ENCODE data around the gene VCP.

DNA sequence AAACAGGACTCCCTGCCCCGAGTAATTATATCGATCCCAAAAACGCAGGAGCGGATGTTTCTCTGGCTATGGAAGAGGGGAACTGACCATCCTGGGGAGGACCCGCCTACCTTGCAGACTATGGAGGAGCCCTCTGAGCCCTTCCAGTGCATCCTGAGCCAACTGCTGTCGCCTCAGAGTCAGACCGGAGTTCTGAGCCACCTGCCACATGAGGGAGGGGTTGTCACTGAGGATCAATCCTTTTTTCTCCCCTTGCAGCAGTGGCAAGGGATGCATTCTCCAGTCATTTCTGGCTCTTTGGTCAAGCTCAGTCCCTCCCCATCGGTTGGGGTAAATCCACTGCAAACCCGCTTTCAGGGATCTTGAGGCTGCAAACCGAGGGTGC lies 6.6 kb upstream of the VCP start:
- TF ChIP-seq EP300 (IDR thresholded peaks at IDR 0.05; ENCODE audit: low read length) = no peak
- no peak for TF ChIP-seq ATF7 (IDR thresholded peaks at IDR 0.05)
- no peak for TF ChIP-seq LCOR (CRISPR knock-in tag; IDR thresholded peaks at IDR 0.05)
- no peak for TF ChIP-seq BRD4 (IDR thresholded peaks at IDR 0.05)
- no peak for TF ChIP-seq SMC3 (conservative IDR thresholded peaks at IDR 0.05; ENCODE audit: insufficient read depth, low read depth, low read length)
- TF ChIP-seq, protein P1, sequence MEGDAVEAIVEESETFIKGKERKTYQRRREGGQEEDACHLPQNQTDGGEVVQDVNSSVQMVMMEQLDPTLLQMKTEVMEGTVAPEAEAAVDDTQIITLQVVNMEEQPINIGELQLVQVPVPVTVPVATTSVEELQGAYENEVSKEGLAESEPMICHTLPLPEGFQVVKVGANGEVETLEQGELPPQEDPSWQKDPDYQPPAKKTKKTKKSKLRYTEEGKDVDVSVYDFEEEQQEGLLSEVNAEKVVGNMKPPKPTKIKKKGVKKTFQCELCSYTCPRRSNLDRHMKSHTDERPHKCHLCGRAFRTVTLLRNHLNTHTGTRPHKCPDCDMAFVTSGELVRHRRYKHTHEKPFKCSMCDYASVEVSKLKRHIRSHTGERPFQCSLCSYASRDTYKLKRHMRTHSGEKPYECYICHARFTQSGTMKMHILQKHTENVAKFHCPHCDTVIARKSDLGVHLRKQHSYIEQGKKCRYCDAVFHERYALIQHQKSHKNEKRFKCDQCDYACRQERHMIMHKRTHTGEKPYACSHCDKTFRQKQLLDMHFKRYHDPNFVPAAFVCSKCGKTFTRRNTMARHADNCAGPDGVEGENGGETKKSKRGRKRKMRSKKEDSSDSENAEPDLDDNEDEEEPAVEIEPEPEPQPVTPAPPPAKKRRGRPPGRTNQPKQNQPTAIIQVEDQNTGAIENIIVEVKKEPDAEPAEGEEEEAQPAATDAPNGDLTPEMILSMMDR (IDR thresholded peaks at IDR 0.05 in 2 of 3, conservative IDR thresholded peaks at IDR 0.05 in 1 of 3; ENCODE audit: insufficient read depth in 2 of 3, low read depth in 1 of 3, low read length in 3 of 3) = no peak
- TF ChIP-seq, protein P2, sequence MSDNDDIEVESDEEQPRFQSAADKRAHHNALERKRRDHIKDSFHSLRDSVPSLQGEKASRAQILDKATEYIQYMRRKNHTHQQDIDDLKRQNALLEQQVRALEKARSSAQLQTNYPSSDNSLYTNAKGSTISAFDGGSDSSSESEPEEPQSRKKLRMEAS (CRISPR knock-in tag; IDR thresholded peaks at IDR 0.05) = no peak
- TF ChIP-seq, protein P3, sequence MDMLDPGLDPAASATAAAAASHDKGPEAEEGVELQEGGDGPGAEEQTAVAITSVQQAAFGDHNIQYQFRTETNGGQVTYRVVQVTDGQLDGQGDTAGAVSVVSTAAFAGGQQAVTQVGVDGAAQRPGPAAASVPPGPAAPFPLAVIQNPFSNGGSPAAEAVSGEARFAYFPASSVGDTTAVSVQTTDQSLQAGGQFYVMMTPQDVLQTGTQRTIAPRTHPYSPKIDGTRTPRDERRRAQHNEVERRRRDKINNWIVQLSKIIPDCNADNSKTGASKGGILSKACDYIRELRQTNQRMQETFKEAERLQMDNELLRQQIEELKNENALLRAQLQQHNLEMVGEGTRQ (CRISPR knock-in tag; IDR thresholded peaks at IDR 0.05) = no peak
- TF ChIP-seq, protein P4, sequence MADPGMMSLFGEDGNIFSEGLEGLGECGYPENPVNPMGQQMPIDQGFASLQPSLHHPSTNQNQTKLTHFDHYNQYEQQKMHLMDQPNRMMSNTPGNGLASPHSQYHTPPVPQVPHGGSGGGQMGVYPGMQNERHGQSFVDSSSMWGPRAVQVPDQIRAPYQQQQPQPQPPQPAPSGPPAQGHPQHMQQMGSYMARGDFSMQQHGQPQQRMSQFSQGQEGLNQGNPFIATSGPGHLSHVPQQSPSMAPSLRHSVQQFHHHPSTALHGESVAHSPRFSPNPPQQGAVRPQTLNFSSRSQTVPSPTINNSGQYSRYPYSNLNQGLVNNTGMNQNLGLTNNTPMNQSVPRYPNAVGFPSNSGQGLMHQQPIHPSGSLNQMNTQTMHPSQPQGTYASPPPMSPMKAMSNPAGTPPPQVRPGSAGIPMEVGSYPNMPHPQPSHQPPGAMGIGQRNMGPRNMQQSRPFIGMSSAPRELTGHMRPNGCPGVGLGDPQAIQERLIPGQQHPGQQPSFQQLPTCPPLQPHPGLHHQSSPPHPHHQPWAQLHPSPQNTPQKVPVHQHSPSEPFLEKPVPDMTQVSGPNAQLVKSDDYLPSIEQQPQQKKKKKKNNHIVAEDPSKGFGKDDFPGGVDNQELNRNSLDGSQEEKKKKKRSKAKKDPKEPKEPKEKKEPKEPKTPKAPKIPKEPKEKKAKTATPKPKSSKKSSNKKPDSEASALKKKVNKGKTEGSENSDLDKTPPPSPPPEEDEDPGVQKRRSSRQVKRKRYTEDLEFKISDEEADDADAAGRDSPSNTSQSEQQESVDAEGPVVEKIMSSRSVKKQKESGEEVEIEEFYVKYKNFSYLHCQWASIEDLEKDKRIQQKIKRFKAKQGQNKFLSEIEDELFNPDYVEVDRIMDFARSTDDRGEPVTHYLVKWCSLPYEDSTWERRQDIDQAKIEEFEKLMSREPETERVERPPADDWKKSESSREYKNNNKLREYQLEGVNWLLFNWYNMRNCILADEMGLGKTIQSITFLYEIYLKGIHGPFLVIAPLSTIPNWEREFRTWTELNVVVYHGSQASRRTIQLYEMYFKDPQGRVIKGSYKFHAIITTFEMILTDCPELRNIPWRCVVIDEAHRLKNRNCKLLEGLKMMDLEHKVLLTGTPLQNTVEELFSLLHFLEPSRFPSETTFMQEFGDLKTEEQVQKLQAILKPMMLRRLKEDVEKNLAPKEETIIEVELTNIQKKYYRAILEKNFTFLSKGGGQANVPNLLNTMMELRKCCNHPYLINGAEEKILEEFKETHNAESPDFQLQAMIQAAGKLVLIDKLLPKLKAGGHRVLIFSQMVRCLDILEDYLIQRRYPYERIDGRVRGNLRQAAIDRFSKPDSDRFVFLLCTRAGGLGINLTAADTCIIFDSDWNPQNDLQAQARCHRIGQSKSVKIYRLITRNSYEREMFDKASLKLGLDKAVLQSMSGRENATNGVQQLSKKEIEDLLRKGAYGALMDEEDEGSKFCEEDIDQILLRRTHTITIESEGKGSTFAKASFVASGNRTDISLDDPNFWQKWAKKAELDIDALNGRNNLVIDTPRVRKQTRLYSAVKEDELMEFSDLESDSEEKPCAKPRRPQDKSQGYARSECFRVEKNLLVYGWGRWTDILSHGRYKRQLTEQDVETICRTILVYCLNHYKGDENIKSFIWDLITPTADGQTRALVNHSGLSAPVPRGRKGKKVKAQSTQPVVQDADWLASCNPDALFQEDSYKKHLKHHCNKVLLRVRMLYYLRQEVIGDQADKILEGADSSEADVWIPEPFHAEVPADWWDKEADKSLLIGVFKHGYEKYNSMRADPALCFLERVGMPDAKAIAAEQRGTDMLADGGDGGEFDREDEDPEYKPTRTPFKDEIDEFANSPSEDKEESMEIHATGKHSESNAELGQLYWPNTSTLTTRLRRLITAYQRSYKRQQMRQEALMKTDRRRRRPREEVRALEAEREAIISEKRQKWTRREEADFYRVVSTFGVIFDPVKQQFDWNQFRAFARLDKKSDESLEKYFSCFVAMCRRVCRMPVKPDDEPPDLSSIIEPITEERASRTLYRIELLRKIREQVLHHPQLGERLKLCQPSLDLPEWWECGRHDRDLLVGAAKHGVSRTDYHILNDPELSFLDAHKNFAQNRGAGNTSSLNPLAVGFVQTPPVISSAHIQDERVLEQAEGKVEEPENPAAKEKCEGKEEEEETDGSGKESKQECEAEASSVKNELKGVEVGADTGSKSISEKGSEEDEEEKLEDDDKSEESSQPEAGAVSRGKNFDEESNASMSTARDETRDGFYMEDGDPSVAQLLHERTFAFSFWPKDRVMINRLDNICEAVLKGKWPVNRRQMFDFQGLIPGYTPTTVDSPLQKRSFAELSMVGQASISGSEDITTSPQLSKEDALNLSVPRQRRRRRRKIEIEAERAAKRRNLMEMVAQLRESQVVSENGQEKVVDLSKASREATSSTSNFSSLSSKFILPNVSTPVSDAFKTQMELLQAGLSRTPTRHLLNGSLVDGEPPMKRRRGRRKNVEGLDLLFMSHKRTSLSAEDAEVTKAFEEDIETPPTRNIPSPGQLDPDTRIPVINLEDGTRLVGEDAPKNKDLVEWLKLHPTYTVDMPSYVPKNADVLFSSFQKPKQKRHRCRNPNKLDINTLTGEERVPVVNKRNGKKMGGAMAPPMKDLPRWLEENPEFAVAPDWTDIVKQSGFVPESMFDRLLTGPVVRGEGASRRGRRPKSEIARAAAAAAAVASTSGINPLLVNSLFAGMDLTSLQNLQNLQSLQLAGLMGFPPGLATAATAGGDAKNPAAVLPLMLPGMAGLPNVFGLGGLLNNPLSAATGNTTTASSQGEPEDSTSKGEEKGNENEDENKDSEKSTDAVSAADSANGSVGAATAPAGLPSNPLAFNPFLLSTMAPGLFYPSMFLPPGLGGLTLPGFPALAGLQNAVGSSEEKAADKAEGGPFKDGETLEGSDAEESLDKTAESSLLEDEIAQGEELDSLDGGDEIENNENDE (IDR thresholded peaks at IDR 0.05; ENCODE audit: low read depth, low read length) = no peak
- no peak for TF ChIP-seq CHD2 (IDR thresholded peaks at IDR 0.05; ENCODE audit: low read depth, low read length)

All from K562 (cell line).